ENCODE data around the gene TNRC6C. TPM values are rescaled to one million over a fixed set of nuclear protein-coding genes. Genes with fewer than 3 reads are reported as not detected.

The TNRC6C gene
- polyA plus RNA-seq, 3 donors = 0.38 to 0.80 (median 0.46) TPM

GRCh38 chr17:78051186-78051972 lies 92.9 kb downstream of the TNRC6C start:
- Histone ChIP-seq H3K27ac (ENCODE audit: low read depth in 1 of 2, low read length in 2 of 2) (no peak overlapping the region), H3K4me3 (replicated peaks in 1 of 3; ENCODE audit: low read depth in 2 of 3, low read length in 3 of 3) (no peak overlapping the region), H3K79me2 (ENCODE audit: insufficient read depth, low read length) (no peaks in the 10 kb centered on the region), H3K9me3 (replicated peaks in 1 of 2; ENCODE audit: control insufficient read depth in 1 of 2, insufficient read depth in 1 of 2, low read length in 2 of 2) (no peaks in the 10 kb centered on the region), H4K20me1 (ENCODE audit: insufficient read depth, low read length) (no peaks in the 10 kb centered on the region), H2AFZ (ENCODE audit: insufficient read depth, low read depth, low read length, poor library complexity, severe bottlenecking) (no peak overlapping the region), H3K9ac (ENCODE audit: insufficient read depth, low read length, poor library complexity, severe bottlenecking) (no peak overlapping the region), H3K4me1 (ENCODE audit: control insufficient read depth in 1 of 2, insufficient read depth in 2 of 2, low read length in 2 of 2) (no peaks in the 10 kb centered on the region), H3K36me3 (replicated peaks in 1 of 2; ENCODE audit: control insufficient read depth in 1 of 2, insufficient read depth in 2 of 2, low read length in 2 of 2) (peaks cover 21 to 47% of the 10 kb centered on the region in 2 donors), H3K4me2 (replicated peaks; ENCODE audit: extremely low read depth, low read length, poor library complexity, severe bottlenecking) (no peak overlapping the region), H3K27me3 (ENCODE audit: control insufficient read depth in 2 of 2, insufficient read depth in 2 of 2, low read length in 2 of 2) (no peaks in the 10 kb centered on the region)
- peaks cover 5% of the 10 kb centered on the region for H3K4me1 Mint-ChIP-seq
- H3K27ac Mint-ChIP-seq = no peak overlapping the region
- TF ChIP-seq, protein P1, sequence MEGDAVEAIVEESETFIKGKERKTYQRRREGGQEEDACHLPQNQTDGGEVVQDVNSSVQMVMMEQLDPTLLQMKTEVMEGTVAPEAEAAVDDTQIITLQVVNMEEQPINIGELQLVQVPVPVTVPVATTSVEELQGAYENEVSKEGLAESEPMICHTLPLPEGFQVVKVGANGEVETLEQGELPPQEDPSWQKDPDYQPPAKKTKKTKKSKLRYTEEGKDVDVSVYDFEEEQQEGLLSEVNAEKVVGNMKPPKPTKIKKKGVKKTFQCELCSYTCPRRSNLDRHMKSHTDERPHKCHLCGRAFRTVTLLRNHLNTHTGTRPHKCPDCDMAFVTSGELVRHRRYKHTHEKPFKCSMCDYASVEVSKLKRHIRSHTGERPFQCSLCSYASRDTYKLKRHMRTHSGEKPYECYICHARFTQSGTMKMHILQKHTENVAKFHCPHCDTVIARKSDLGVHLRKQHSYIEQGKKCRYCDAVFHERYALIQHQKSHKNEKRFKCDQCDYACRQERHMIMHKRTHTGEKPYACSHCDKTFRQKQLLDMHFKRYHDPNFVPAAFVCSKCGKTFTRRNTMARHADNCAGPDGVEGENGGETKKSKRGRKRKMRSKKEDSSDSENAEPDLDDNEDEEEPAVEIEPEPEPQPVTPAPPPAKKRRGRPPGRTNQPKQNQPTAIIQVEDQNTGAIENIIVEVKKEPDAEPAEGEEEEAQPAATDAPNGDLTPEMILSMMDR (IDR thresholded peaks at IDR 0.05) = no peak
- peaks cover 0 to 3% (median 1%) of the 10 kb centered on the region in 3 donors for H3K27me3 Mint-ChIP-seq (ENCODE audit: low read depth in 3 of 3)
- 96% methylated on average over 4 of the region's 19 CpGs for WGBS (ENCODE audit: insufficient coverage)
- no peaks in the 10 kb centered on the region for H3K9me3 Mint-ChIP-seq
- H3K4me3 Mint-ChIP-seq = no peak overlapping the region
- peaks cover 34 to 38% of the 10 kb centered on the region in 2 donors for H3K36me3 Mint-ChIP-seq
- no peak for DNase-seq
- intact Hi-C loops (cut with micrococcal nuclease) = no loop called here

DNA sequence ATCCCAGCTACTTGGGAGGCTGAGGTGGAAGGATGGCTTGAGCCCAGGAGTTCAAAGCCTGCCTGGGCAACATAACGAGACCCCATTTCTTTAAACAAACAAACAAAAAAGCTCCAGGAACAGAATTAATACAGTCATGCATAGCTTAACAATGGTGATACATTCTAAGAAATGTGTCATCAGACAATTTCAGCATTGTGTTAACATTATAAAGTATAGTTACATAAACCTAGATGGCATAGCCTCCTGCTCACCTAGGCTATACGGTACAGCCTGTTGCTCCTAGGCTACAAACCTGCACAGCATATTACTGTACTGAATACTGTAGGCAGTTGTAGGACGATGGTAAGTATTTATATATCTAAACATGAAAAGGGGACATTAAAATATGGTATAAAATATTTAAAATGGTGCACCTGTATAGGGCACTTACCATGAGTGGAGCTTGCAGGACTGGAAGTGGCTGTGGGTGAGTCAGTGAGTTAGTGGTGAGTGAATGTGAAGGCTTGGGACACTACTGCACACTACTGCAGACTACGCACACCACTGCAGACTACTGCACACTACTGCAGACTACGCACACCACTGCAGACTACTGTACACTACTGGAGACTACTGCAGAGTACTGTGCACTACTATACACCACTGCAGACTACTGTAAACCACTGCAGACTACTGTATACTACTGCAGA lies 95.4 kb downstream of the TNRC6C start:
- H3K9me3 Mint-ChIP-seq = no peaks in the 10 kb centered on the region
- Histone ChIP-seq H3K27ac (ENCODE audit: low read depth in 1 of 2, low read length in 2 of 2) (no peak overlapping the region), H3K9ac (ENCODE audit: insufficient read depth, low read length, poor library complexity, severe bottlenecking) (no peak overlapping the region), H3K36me3 (replicated peaks in 1 of 2; ENCODE audit: control insufficient read depth in 1 of 2, insufficient read depth in 2 of 2, low read length in 2 of 2) (peaks cover 19 to 42% of the 10 kb centered on the region in 2 donors), H4K20me1 (ENCODE audit: insufficient read depth, low read length) (no peaks in the 10 kb centered on the region), H3K4me3 (replicated peaks in 1 of 3; ENCODE audit: low read depth in 2 of 3, low read length in 3 of 3) (no peak overlapping the region), H3K27me3 (ENCODE audit: control insufficient read depth in 2 of 2, insufficient read depth in 2 of 2, low read length in 2 of 2) (no peaks in the 10 kb centered on the region), H3K4me1 (ENCODE audit: control insufficient read depth in 1 of 2, insufficient read depth in 2 of 2, low read length in 2 of 2) (no peaks in the 10 kb centered on the region), H2AFZ (ENCODE audit: insufficient read depth, low read depth, low read length, poor library complexity, severe bottlenecking) (no peak overlapping the region), H3K4me2 (replicated peaks; ENCODE audit: extremely low read depth, low read length, poor library complexity, severe bottlenecking) (no peak overlapping the region), H3K79me2 (ENCODE audit: insufficient read depth, low read length) (no peaks in the 10 kb centered on the region), H3K9me3 (replicated peaks in 1 of 2; ENCODE audit: control insufficient read depth in 1 of 2, insufficient read depth in 1 of 2, low read length in 2 of 2) (no peaks in the 10 kb centered on the region)
- peaks cover 2% of the 10 kb centered on the region for H3K4me1 Mint-ChIP-seq
- no peak overlapping the region for H3K27ac Mint-ChIP-seq
- peaks cover 32 to 36% of the 10 kb centered on the region in 2 donors for H3K36me3 Mint-ChIP-seq
- WGBS (ENCODE audit: insufficient coverage) = 100% methylated on average over 1 of the region's 5 CpGs
- H3K4me3 Mint-ChIP-seq = no peak overlapping the region
- DNase-seq = no peak
- H3K27me3 Mint-ChIP-seq (ENCODE audit: low read depth in 3 of 3) = peaks cover 0 to 3% (median under 1%) of the 10 kb centered on the region in 3 donors
- TF ChIP-seq, protein P1 (IDR thresholded peaks at IDR 0.05) = no peak
- intact Hi-C loops (cut with micrococcal nuclease) = no loop called here

All from CD14-positive monocyte (primary cell).